GM23248 (cell line): ENCODE results near the gene RBPJ. TPM values are rescaled to one million over a fixed set of nuclear protein-coding genes. Genes with fewer than 3 reads are reported as not detected.

Source experiments
- DNase-seq: peaks from one replicate; pipeline ENCODE4 v3.0.0-alpha.2; 2015
- H2AFZ ChIP-seq: fragments of 200-600 bp; sonication (generic); 2 replicates; pipeline ENCODE4 v1.6.1; 2016; ENCODE audit warnings: antibody characterized with exemption
- H3F3A ChIP-seq: fragments of 200-600 bp; sonication (generic); 2 replicates; pipeline ENCODE4 v1.6.1; 2016; ENCODE audit warnings: mild to moderate bottlenecking, antibody characterized with exemption, mixed run types; ENCODE audit not compliant: insufficient read depth
- H3K27ac ChIP-seq: fragments of 200-600 bp; sonication (generic); 2 replicates; pipeline ENCODE4 v1.5.1; 2016; ENCODE audit warnings: mild to moderate bottlenecking
- H3K27me3 ChIP-seq: fragments of 200-600 bp; sonication (generic); replicated peaks from 2 replicates; pipeline ENCODE4 v1.6.1; 2016; ENCODE audit warnings: mild to moderate bottlenecking; ENCODE audit not compliant: insufficient read depth
- H3K36me3 ChIP-seq: fragments of 200-600 bp; sonication (generic); 2 replicates; pipeline ENCODE4 v1.6.1; 2016; ENCODE audit warnings: low read depth, mild to moderate bottlenecking
- H3K4me1 ChIP-seq: fragments of 200-600 bp; sonication (generic); 2 replicates; pipeline ENCODE4 v1.6.1; 2016; ENCODE audit warnings: mild to moderate bottlenecking; ENCODE audit not compliant: insufficient read depth
- H3K4me2 ChIP-seq: fragments of 200-600 bp; sonication (generic); one replicate; pipeline ENCODE4 v1.6.1; 2016; ENCODE audit warnings: mild to moderate bottlenecking; ENCODE audit not compliant: unreplicated experiment
- H3K4me3 ChIP-seq: fragments of 200-600 bp; sonication (generic); 2 replicates; pipeline ENCODE4 v1.5.1; 2016; ENCODE audit warnings: mild to moderate bottlenecking
- H3K79me2 ChIP-seq: fragments of 200-600 bp; sonication (generic); 2 replicates; pipeline ENCODE4 v1.6.1; 2016; ENCODE audit warnings: mild to moderate bottlenecking; ENCODE audit not compliant: insufficient read depth
- H3K9ac ChIP-seq: fragments of 200-600 bp; sonication (generic); 2 replicates; pipeline ENCODE4 v1.6.1; 2016; ENCODE audit warnings: mild to moderate bottlenecking
- H3K9me2 ChIP-seq: fragments of 200-600 bp; sonication (generic); 2 replicates; pipeline ENCODE4 v1.6.1; 2016; ENCODE audit warnings: mixed run types, mild to moderate bottlenecking, moderate library complexity; ENCODE audit not compliant: insufficient read depth
- H3K9me3 ChIP-seq: fragments of 200-600 bp; sonication (generic); one replicate; pipeline ENCODE4 v1.6.1; 2017; ENCODE audit warnings: low read depth
- H4K20me1 ChIP-seq: fragments of 200-600 bp; sonication (generic); 2 replicates; pipeline ENCODE4 v1.6.0; 2016; ENCODE audit not compliant: insufficient read depth
- EZH2 ChIP-seq: fragments of 200-600 bp; sonication (generic); IDR thresholded peaks from 2 replicates; pipeline ENCODE4 v1.6.1; 2018; ENCODE audit warnings: antibody characterized with exemption, mild to moderate bottlenecking; ENCODE audit not compliant: insufficient read depth, poor library complexity, severe bottlenecking
- EZH2phosphoT487 ChIP-seq: fragments of 200-600 bp; sonication (generic); IDR thresholded peaks from 2 replicates; pipeline ENCODE4 v1.6.1; 2018; ENCODE audit warnings: antibody characterized with exemption, moderate library complexity, mild to moderate bottlenecking, low read depth; ENCODE audit not compliant: insufficient read depth
- WGBS, 2 experiments: methylation state at CpG; one replicate each; pipeline ENCODE4 v1.1.6; 2015 to 2017; ENCODE audit warnings: low lambda C conversion rate in 2 of 2, low coverage in 1 of 2; ENCODE audit errors: missing lambda C conversion rate in 2 of 2; 5-methylcytosine and 5-hydroxymethylcytosine counted together
- in situ Hi-C: fragments of 300-500 bp; cut with MboI; formaldehyde crosslinking; loops from 2 replicates; pipeline ENCODE4 v1.15.0; 2020
- polyA plus RNA-seq: library from polyadenylated mRNA; unstranded; fragments of >200 nt; fragmentation: Nextera tagmentation; extraction: Ambion mirVana; gene quantifications from 2 replicates; pipeline ENCODE4 v1.2.1, GENCODE V29; 2016
- total RNA-seq: library from RNA; depleted of rRNA; stranded (reverse); fragments of >200 nt; shearing (Covaris generic); gene quantifications from 2 replicates; pipeline ENCODE4 v1.2.3, GENCODE V29; 2014

RBPJ gene
- total and polyA plus RNA-seq, 2 experiments from 2014 or later: 70.7 to 85.4 TPM

GRCh38 chr4:26317766-26318165 is 3.0 kb upstream of the RBPJ start:
- Histone ChIP-seq H3K9me2 (no peaks in the 10 kb centered on the region), H3K4me1 (peaks cover 6% of the 10 kb centered on the region), H3K9ac (no peak overlapping the region), H3K27me3 (no peaks in the 10 kb centered on the region), H3K4me2 (no peak overlapping the region), H3K4me3 (no peak overlapping the region), H3K27ac (no peak overlapping the region), H4K20me1 (no peaks in the 10 kb centered on the region), H3K36me3 (no peaks in the 10 kb centered on the region), H3K9me3 (no peaks in the 10 kb centered on the region), H2AFZ (no peak overlapping the region), H3F3A (peaks cover 14% of the 10 kb centered on the region; the same call in 1 of the 2 replicates), H3K79me2 (peaks cover 16% of the 10 kb centered on the region)
- no peak for DNase-seq
- no peak for TF ChIP-seq EZH2phosphoT487
- no peak for TF ChIP-seq EZH2
- 64 to 73% methylated on average over 2 of the region's 2 CpGs for WGBS, 2 experiments
- in situ Hi-C loops: no loop called here

GRCh38 chr4:26319467-26319948 is 1.3 kb upstream of the RBPJ start:
- 0 to 1% methylated on average over 34 to 43 of the region's 43 CpGs for WGBS, 2 experiments
- no peaks in the 10 kb centered on the region for H3K9me3 ChIP-seq
- no peak for TF ChIP-seq EZH2phosphoT487
- TF ChIP-seq EZH2: no peak
- H3K4me1 ChIP-seq: peaks cover 23% of the 10 kb centered on the region
- H3K9ac ChIP-seq: peak overlapping the region; percentile 97
- H4K20me1 ChIP-seq: no peaks in the 10 kb centered on the region
- H3K9me2 ChIP-seq: no peaks in the 10 kb centered on the region
- H3K4me3 ChIP-seq: peak overlapping the region; percentile 94
- H3K36me3 ChIP-seq: no peaks in the 10 kb centered on the region
- H3K79me2 ChIP-seq: peaks cover 33% of the 10 kb centered on the region
- H3F3A ChIP-seq: peaks cover 14% of the 10 kb centered on the region; the same call in 1 of the 2 replicates
- H3K27me3 ChIP-seq: no peaks in the 10 kb centered on the region
- in situ Hi-C loops: no loop called here
- H3K4me2 ChIP-seq: peak overlapping the region; percentile 100
- peak overlapping the region; percentile 99 for H3K27ac ChIP-seq
- DNase-seq: peak; percentile 99
- peak overlapping the region; percentile 92 for H2AFZ ChIP-seq

GRCh38 chr4:26319949-26320537 is 771 bp upstream of the RBPJ start:
- Histone ChIP-seq H3F3A (peaks cover 14% of the 10 kb centered on the region; the same call in 1 of the 2 replicates), H3K4me2 (peak overlapping the region; percentile 100), H3K4me3 (peak overlapping the region; percentile 94), H3K36me3 (no peaks in the 10 kb centered on the region), H3K9me3 (no peaks in the 10 kb centered on the region), H3K79me2 (peaks cover 39% of the 10 kb centered on the region), H2AFZ (peak overlapping the region; percentile 92), H4K20me1 (no peaks in the 10 kb centered on the region), H3K9ac (peak overlapping the region; percentile 97), H3K27me3 (no peaks in the 10 kb centered on the region), H3K9me2 (no peaks in the 10 kb centered on the region), H3K27ac (peak overlapping the region; percentile 99), H3K4me1 (peaks cover 28% of the 10 kb centered on the region)
- in situ Hi-C loops: loop anchor here (10.0 kb wide), 1 partner anchor 235 kb away; no protein-coding TSS in a partner anchor
- 1 to 2% methylated on average over 28 to 33 of the region's 33 CpGs for WGBS, 2 experiments
- DNase-seq: peak; percentile 69
- TF ChIP-seq EZH2phosphoT487: no peak

DNA sequence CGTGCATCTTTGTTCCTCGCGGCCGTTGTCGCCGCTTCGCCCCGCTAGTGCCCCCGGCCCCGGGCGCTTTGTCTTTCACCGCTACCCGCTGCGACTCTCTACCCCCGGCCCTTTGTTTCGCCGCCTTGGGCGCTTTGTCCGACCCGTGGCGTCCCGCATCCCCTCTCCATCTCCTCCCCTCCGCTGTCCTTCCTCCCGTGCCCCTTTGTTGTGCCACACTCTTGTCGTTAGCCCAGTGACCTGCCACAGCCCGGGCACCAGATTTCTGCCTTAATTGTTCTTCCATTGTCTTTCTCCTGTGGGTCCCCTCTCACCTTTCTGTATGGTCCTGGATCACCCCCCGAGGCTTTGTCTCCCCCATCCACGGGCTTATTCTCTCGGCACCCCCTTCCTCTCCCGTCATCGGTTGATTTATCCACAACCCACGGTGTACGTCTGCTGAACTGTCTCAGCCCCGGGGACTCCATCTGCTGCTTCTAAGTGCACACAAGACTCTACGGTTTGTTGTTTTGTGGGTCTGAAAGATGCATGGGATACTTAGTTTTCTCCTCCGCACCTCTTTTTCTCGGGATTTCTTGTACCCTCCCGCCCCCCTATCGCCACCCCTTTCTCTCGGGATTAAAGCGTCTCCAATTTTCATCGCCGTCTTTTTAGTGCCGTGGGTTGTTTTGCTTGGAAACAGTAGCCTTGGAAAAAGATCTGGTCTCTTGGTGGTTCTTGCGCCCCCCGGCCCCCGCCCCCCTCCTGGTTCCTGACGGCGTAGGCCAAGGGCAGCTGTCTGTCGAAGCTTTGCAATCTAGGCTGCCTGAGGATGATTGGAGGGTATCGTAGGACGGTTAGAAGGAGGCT is 783 bp downstream of the RBPJ start:
- in situ Hi-C loops: loop anchor here (10.0 kb wide), 1 partner anchor 237 kb away; no protein-coding TSS in a partner anchor
- TF ChIP-seq EZH2phosphoT487: no peak
- TF ChIP-seq EZH2: no peak
- H2AFZ ChIP-seq: peak overlapping the region; percentile 60

More for the DNA sequence above, 783 bp downstream of the RBPJ start:
- Histone ChIP-seq H3K27me3 (no peaks in the 10 kb centered on the region), H3K36me3 (no peaks in the 10 kb centered on the region), H3K9me2 (no peaks in the 10 kb centered on the region), H3K4me1 (peaks cover 44% of the 10 kb centered on the region), H3K27ac (peak overlapping the region; percentile 99), H3K4me3 (peak overlapping the region; percentile 94), H3K4me2 (peak overlapping the region; percentile 100), H3K9me3 (no peaks in the 10 kb centered on the region), H4K20me1 (no peaks in the 10 kb centered on the region), H3K79me2 (peaks cover 54% of the 10 kb centered on the region), H3K9ac (peak overlapping the region; percentile 97), H3F3A (peaks cover 23% of the 10 kb centered on the region; the same call in 1 of the 2 replicates)
- peak; percentile 66 for DNase-seq
- 2% methylated on average over 41 to 52 of the region's 52 CpGs for WGBS, 2 experiments
